ENCODE results near the gene FKBP1A.

GRCh38 chr20:1394686-1395085, 1.8 kb upstream of the FKBP1A start:
- TF ChIP-seq CTCF (IDR thresholded peaks at IDR 0.05) (no peak), POLR2AphosphoS5 (IDR thresholded peaks at IDR 0.05; ENCODE audit: insufficient read depth in 1 of 2, low read depth in 1 of 2) (no peak), POLR2A (IDR thresholded peaks at IDR 0.05) (no peak)
